Esophagus squamous epithelium (tissue), 5 donors: ENCODE measurements around the gene DENND4B. TPM values are rescaled to one million over a fixed set of nuclear protein-coding genes. Genes with fewer than 3 reads are reported as not detected.

ENCODE experiments used
- DNase-seq: peaks from one replicate; lab custom pipeline; 2025; lab: John Stamatoyannopoulos, UW
- H3K27ac ChIP-seq, 4 donors: fragments of 200-600 bp; sonication (generic); one replicate each; pipeline ENCODE4 v1.5.1; 2016 to 2019; ENCODE audit warnings: mild to moderate bottlenecking in 1 of 4
- H3K27me3 ChIP-seq, 4 donors: fragments of 200-600 bp; sonication (generic); 1 replicate in 3 of 4; 2 replicates in 1 of 4; pipeline versions ENCODE4 v1.5.1 to v1.6.0; 2017 to 2021; ENCODE audit warnings: antibody characterized with exemption in 1 of 4
- H3K36me3 ChIP-seq, 3 donors: fragments of 200-600 bp; sonication (generic); one replicate each; pipeline ENCODE4 v1.5.1; 2016 to 2019
- H3K4me1 ChIP-seq, 3 donors: fragments of 200-600 bp; sonication (generic); one replicate each; pipeline ENCODE4 v1.5.1; 2017 to 2019
- H3K4me3 ChIP-seq, 4 donors: fragments of 200-600 bp; sonication (generic); 1 replicate in 3 of 4; 2 replicates in 1 of 4; pipeline ENCODE4 v1.5.1; 2016 to 2019; ENCODE audit warnings: mild to moderate bottlenecking in 2 of 4, moderate library complexity in 1 of 4
- H3K9me3 ChIP-seq, 3 donors: fragments of 200-600 bp; sonication (generic); one replicate each; pipeline ENCODE4 v1.5.1; 2016 to 2019
- POLR2A ChIP-seq, 4 donors: fragments of 450-650 bp; IDR thresholded peaks; one replicate each; pipeline ENCODE4 v1.6.1; 2017; ENCODE audit warnings: antibody characterized with exemption in 4 of 4, mild to moderate bottlenecking in 4 of 4, moderate library complexity in 3 of 4
- WGBS, 2 donors: methylation state at CpG; one replicate each; pipeline ENCODE4 v1.1.5; 2018; 5-methylcytosine and 5-hydroxymethylcytosine counted together
- intact Hi-C: fragments of 100-400 bp; cut with DNase I; formaldehyde crosslinking; loops from one replicate; pipeline ENCODE4 v1.15.0; 2022
- total RNA-seq, 4 donors: library from RNA; depleted of rRNA; stranded (reverse); fragments of >200 nt; gene quantifications; one replicate each; pipeline ENCODE4 v1.1.0, GENCODE V29; 2016
- TF ChIP-seq, protein P1 (sequence below), 6 experiments: fragments of 450-650 bp in 4 of 6; fragments of 200-600 bp in 2 of 6; sonication (generic) in 2 of 6; IDR thresholded peaks; one replicate each; pipeline ENCODE4 v1.5.1; 2016 to 2019; ENCODE audit warnings: antibody characterized with exemption in 6 of 6, mild to moderate bottlenecking in 4 of 6, moderate library complexity in 4 of 6
- donor health status: DM: yes; HTN: yes; CAD: no.

The DENND4B gene, protein sequence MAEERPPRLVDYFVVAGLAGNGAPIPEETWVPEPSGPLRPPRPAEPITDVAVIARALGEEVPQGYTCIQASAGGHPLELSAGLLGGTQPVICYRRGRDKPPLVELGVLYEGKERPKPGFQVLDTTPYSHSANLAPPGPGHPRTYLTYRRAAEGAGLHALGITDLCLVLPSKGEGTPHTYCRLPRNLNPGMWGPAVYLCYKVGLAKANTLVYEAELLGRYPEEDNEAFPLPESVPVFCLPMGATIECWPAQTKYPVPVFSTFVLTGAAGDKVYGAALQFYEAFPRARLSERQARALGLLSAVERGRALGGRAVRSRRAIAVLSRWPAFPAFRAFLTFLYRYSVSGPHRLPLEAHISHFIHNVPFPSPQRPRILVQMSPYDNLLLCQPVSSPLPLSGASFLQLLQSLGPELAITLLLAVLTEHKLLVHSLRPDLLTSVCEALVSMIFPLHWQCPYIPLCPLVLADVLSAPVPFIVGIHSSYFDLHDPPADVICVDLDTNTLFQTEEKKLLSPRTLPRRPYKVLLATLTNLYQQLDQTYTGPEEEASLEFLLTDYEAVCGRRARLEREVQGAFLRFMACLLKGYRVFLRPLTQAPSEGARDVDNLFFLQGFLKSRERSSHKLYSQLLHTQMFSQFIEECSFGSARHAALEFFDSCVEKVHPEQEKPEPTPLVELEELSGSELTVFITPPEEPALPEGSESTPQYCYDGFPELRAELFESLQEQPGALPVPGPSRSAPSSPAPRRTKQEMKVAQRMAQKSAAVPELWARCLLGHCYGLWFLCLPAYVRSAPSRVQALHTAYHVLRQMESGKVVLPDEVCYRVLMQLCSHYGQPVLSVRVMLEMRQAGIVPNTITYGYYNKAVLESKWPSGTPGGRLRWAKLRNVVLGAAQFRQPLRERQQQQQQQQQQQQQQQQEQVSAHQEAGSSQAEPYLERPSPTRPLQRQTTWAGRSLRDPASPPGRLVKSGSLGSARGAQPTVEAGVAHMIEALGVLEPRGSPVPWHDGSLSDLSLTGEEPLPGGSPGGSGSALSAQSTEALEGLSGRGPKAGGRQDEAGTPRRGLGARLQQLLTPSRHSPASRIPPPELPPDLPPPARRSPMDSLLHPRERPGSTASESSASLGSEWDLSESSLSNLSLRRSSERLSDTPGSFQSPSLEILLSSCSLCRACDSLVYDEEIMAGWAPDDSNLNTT (N-terminal part only)
- total RNA-seq = 10 to 100 TPM in 3 of 4 donors, 1 to 10 TPM in 1; 5.9 to 31.7 (median 14.1) TPM

DNA sequence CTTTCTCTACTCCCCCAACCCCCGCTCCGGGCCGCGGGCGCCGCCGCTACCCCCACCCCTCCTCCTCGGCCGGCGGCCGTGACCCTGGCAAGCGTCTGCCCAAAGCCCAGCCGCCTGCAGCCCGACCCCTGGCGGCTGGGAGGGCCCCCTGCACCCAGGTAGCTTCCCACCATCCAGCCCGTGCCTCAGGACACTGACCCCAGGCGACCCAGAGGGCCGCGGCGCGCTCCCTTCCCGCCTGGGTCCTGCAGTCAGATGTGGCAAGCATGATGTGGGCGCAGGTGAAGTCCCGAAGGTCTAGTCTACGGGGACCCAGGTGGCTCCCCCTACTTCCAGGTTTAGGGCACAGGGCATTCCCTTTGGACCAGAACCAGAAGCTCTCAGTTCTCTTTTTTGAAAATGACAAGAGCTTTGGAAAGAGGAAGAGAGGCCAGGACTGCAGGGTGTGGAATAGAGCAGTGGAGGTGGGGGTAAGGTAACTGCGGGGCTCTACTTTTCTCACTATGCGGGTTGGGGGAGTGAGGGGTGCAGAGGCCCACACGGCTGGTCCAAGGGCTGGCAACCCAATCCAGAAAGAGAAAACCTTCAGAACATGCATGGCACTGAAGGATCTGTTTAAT, at the start of gene DENND4B:
Gene DENND4B (minus strand): TSS at position 97 of the 620 bp plus-strand sequence. CDS start 2,344 bp downstream, outside the sequence.
- Histone ChIP-seq H3K27ac (peak within 1 kb of the TSS; percentile 91 to 100 (median 96)), H3K36me3 (peaks cover 10 to 69% (median 43%) of the 10 kb centered on the region in 3 donors), H3K4me3 (peak within 1 kb of the TSS; percentile 77 to 100 (median 90)), H3K9me3 (no peaks in the 10 kb centered on the region), H3K4me1 (peaks cover 14 to 39% (median 21%) of the 10 kb centered on the region in 3 donors), H3K27me3 (no peaks in the 10 kb centered on the region)
- WGBS, 2 donors = 30 to 38% methylated on average over 5 to 8 of the region's 28 CpGs
- intact Hi-C loops = no loop called here
- DNase-seq = no peak
- TF ChIP-seq, protein P1, sequence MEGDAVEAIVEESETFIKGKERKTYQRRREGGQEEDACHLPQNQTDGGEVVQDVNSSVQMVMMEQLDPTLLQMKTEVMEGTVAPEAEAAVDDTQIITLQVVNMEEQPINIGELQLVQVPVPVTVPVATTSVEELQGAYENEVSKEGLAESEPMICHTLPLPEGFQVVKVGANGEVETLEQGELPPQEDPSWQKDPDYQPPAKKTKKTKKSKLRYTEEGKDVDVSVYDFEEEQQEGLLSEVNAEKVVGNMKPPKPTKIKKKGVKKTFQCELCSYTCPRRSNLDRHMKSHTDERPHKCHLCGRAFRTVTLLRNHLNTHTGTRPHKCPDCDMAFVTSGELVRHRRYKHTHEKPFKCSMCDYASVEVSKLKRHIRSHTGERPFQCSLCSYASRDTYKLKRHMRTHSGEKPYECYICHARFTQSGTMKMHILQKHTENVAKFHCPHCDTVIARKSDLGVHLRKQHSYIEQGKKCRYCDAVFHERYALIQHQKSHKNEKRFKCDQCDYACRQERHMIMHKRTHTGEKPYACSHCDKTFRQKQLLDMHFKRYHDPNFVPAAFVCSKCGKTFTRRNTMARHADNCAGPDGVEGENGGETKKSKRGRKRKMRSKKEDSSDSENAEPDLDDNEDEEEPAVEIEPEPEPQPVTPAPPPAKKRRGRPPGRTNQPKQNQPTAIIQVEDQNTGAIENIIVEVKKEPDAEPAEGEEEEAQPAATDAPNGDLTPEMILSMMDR (IDR thresholded peaks at IDR 0.05) = peak; percentile 90 to 99 (median 94)
- no peak for TF ChIP-seq POLR2A (IDR thresholded peaks at IDR 0.05)

DNA sequence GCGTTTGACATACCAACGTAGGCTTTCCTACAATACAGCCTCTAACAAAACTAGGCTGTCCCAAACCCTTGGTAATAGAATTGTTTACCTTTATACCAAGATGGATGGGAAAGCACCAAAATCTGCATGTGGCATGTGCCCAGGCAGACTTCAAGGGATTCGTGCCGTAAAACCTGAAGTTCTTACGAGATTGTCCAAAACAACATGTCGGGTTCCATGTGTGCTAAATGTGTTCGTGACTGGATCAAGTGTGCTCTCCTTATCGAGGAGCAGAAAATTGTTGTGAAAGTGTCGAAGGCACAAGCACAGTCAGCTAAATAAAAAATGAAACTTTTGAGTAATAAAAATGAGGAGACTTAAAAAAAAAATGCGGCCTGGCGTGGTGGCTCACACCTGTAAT, 49.1 kb upstream of the DENND4B start:
- TF ChIP-seq, protein P1 (IDR thresholded peaks at IDR 0.05) = no peak
- TF ChIP-seq POLR2A (IDR thresholded peaks at IDR 0.05) = no peak
- Histone ChIP-seq H3K27ac (no peak overlapping the region), H3K4me1 (peaks cover 15 to 33% (median 16%) of the 10 kb centered on the region in 3 donors), H3K36me3 (peaks cover 12 to 46% (median 22%) of the 10 kb centered on the region in 3 donors), H3K4me3 (no peak overlapping the region), H3K27me3 (no peaks in the 10 kb centered on the region), H3K9me3 (no peaks in the 10 kb centered on the region)
- no peak for DNase-seq
- intact Hi-C loops = no loop called here
- 90 to 96% methylated on average over 11 of the region's 11 CpGs for WGBS, 2 donors

DNA sequence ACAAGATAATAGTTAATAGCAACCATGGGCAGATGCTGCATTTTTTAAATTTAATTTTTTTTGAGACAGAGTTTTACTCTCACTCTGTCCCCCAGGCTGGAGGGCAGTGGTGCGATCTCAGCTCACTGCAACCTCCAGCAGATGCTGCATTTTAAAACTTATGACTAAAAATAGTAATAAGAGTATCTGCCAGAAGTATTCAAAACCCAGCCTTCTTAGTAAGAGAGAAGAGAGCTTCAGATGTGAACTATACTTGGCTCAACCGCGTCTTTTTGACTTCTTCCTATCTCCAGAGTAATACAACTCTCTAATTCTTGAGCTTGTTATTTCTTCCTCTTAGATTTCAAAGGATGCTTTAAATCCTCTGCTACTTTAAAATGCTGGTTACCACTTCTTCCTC, 48.7 kb upstream of the DENND4B start:
- intact Hi-C loops = no loop called here
- H3K4me1 ChIP-seq = peaks cover 17 to 36% (median 18%) of the 10 kb centered on the region in 3 donors
- H3K27ac ChIP-seq = no peak overlapping the region
- TF ChIP-seq POLR2A (IDR thresholded peaks at IDR 0.05) = no peak
- TF ChIP-seq, protein P1 (IDR thresholded peaks at IDR 0.05) = no peak
- H3K36me3 ChIP-seq = peaks cover 12 to 46% (median 22%) of the 10 kb centered on the region in 3 donors
- H3K9me3 ChIP-seq = no peaks in the 10 kb centered on the region
- DNase-seq = no peak
- H3K27me3 ChIP-seq = no peaks in the 10 kb centered on the region
- WGBS, 2 donors = 85 to 89% methylated on average over 3 of the region's 3 CpGs
- H3K4me3 ChIP-seq = no peak overlapping the region

DNA sequence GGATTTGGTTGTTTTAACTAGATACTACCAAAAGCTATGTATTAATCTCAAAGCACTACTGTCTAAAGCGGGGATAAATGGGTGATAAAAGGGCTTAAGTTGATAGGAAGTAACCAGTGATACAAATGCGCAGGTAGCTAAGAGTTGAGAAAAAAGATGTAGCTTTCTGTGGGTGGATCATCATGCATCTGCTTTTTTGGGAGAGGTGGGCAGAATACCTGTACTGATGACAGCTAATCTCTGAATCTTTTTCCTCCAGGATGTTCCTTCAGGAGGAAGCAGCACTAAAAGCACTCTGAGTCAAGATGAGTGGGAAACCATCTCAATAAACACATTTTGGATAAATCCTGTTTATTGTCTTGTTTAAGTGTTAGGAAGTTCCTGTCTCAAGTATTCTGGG, 45.3 kb upstream of the DENND4B start:
- no peaks in the 10 kb centered on the region for H3K9me3 ChIP-seq
- DNase-seq = no peak
- peak overlapping the region in 3 of 4 donors; percentile 91 to 99 (median 97) for H3K27ac ChIP-seq
- 54 to 80% methylated on average over 2 of the region's 2 CpGs for whole genome bisulfite sequencing, 2 donors
- no peak for TF ChIP-seq POLR2A (IDR thresholded peaks at IDR 0.05)
- TF ChIP-seq, protein P1 (IDR thresholded peaks at IDR 0.05) = no peak
- no peaks in the 10 kb centered on the region for H3K27me3 ChIP-seq
- H3K36me3 ChIP-seq = peaks cover 12 to 46% (median 22%) of the 10 kb centered on the region in 3 donors
- H3K4me1 ChIP-seq = peaks cover 19 to 46% (median 23%) of the 10 kb centered on the region in 3 donors
- peak overlapping the region; percentile 63 to 98 (median 92) for H3K4me3 ChIP-seq
- intact Hi-C loops = no loop called here
